Gastroesophageal sphincter (tissue), 3 donors: Measurements from ENCODE around the gene ANKRD65.

Experiments
- EP300 ChIP-seq: sonication (generic); formaldehyde crosslinking; IDR thresholded peaks from one replicate; pipeline ENCODE4 v1.6.1; 2017; ENCODE audit warnings: antibody characterized with exemption, mild to moderate bottlenecking
- POLR2A ChIP-seq, 2 donors: fragments of 450-650 bp; IDR thresholded peaks; one replicate each; pipeline ENCODE4 v1.6.1; 2017; ENCODE audit warnings: antibody characterized with exemption in 2 of 2, mild to moderate bottlenecking in 2 of 2, moderate library complexity in 1 of 2
- TF ChIP-seq, protein P1 (sequence below), 4 experiments: fragments of 200-600 bp in 2 of 4; fragments of 450-650 bp in 2 of 4; sonication (generic) in 1 of 4; IDR thresholded peaks; one replicate each; pipeline ENCODE4 v1.5.1; 2017 to 2019; ENCODE audit warnings: antibody characterized with exemption in 4 of 4, mild to moderate bottlenecking in 2 of 4, moderate library complexity in 2 of 4

- TF ChIP-seq EP300, result no peak
- TF ChIP-seq, protein P1, sequence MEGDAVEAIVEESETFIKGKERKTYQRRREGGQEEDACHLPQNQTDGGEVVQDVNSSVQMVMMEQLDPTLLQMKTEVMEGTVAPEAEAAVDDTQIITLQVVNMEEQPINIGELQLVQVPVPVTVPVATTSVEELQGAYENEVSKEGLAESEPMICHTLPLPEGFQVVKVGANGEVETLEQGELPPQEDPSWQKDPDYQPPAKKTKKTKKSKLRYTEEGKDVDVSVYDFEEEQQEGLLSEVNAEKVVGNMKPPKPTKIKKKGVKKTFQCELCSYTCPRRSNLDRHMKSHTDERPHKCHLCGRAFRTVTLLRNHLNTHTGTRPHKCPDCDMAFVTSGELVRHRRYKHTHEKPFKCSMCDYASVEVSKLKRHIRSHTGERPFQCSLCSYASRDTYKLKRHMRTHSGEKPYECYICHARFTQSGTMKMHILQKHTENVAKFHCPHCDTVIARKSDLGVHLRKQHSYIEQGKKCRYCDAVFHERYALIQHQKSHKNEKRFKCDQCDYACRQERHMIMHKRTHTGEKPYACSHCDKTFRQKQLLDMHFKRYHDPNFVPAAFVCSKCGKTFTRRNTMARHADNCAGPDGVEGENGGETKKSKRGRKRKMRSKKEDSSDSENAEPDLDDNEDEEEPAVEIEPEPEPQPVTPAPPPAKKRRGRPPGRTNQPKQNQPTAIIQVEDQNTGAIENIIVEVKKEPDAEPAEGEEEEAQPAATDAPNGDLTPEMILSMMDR (IDR thresholded peaks at IDR 0.05), result no peak
- TF ChIP-seq POLR2A (IDR thresholded peaks at IDR 0.05), result no peak
Measured at GRCh38 chr1:1398677-1399186, 22.3 kb downstream of the ANKRD65 start.
